Measurements from ENCODE around the gene CCDC188.

DNA sequence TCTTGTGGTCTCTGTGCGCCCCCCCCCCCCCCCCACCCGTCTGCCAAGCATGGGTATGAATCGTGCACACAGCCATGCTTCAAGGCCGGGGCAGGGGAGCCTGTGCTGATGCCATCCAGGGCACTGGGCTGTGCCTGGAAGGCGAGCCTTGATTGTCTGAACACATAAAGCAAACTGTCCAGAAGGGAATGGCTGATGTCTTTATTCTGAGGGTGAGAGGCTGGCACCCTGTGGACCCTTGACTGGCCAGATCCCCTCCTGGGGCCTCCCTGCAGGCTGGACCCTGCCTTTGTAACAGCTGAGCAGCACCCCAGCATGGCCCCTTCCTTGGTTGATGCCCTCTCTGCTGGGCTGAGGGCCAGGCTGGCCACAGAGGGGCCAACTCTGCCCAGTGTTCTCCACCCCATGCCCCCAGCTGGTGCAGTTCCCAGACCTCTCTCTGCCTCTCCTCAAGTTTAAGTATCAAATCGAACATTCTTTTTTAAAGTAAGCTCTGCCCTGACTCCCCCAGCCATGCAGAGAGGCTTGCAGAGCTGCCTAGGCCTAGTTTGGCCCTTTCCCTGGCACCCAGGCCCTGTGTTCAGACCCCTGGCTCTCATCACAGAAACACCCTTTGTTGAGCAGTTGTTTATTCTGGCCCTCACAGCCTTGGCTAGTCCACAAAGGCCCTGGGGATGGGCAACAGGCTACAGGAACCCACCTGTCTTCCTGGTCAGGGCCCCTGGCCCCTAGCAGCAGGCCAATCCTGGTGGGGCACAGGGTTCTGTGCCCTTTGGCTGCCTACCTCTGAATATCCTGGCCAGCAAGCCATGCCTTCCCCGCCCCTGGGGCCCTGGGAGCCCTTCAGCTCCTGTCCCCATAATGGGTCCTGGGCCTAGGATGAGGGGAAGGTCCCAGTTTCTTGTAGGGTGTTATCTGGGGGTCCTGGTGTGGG lies 38.9 kb downstream of the CCDC188 start:
- TF ChIP-seq, protein P1, sequence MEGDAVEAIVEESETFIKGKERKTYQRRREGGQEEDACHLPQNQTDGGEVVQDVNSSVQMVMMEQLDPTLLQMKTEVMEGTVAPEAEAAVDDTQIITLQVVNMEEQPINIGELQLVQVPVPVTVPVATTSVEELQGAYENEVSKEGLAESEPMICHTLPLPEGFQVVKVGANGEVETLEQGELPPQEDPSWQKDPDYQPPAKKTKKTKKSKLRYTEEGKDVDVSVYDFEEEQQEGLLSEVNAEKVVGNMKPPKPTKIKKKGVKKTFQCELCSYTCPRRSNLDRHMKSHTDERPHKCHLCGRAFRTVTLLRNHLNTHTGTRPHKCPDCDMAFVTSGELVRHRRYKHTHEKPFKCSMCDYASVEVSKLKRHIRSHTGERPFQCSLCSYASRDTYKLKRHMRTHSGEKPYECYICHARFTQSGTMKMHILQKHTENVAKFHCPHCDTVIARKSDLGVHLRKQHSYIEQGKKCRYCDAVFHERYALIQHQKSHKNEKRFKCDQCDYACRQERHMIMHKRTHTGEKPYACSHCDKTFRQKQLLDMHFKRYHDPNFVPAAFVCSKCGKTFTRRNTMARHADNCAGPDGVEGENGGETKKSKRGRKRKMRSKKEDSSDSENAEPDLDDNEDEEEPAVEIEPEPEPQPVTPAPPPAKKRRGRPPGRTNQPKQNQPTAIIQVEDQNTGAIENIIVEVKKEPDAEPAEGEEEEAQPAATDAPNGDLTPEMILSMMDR (IDR thresholded peaks at IDR 0.05) = no peak
- TF ChIP-seq POLR2A (IDR thresholded peaks at IDR 0.05) = no peak
